Astrocyte of the spinal cord (primary cell): Measurements from ENCODE around the gene PIGU.
"Not testable (repeated sequence)": the region's sequence is repeated elsewhere in the genome, so short reads cannot be mapped to it uniquely, and the experiment has no call there.

Experiments used
- DNase-seq: peaks from one replicate; pipeline ENCODE4 v3.0.0; 2011; ENCODE audit warnings: low read depth, low spot score
- H3K4me3 ChIP-seq: 2 replicates; pipeline ENCODE4 v1.5.1; 2011; ENCODE audit warnings: low read depth, mild to moderate bottlenecking, low read length, moderate library complexity
- CTCF ChIP-seq: IDR thresholded peaks from 2 replicates; pipeline ENCODE4 v1.5.1; 2012; ENCODE audit warnings: low read depth, mild to moderate bottlenecking, low read length, inconsistent platforms
- in situ Hi-C: cut with HindIII; loops from 2 replicates; pipeline ENCODE4 v1.10.0; 2017; ENCODE audit warnings: low sequenced_read_pairs

PIGU gene

GRCh38 chr20:34715384-34715783 lies 38.5 kb upstream of the PIGU start:
- no peak overlapping the region for H3K4me3 ChIP-seq
- in situ Hi-C loops: no loop called here
- no peak for TF ChIP-seq CTCF
- no peak for DNase-seq

GRCh38 chr20:34713944-34714515 lies 37.1 kb upstream of the PIGU start:
- in situ Hi-C loops, DNase-seq, H3K4me3 ChIP-seq: not testable (repeated sequence)

- no peak for TF ChIP-seq CTCF
- in situ Hi-C loops: no loop called here
- no peak overlapping the region for H3K4me3 ChIP-seq
- DNase-seq: peak; percentile 97
These were observed 36.5 kb upstream of the PIGU start for GRCh38 chr20:34713194-34713943.

GRCh38 chr20:34712525-34713192 lies 35.8 kb upstream of the PIGU start:
- TF ChIP-seq CTCF: no peak
- no peak for DNase-seq
- in situ Hi-C loops: no loop called here

GRCh38 chr20:34711813-34712430 lies 35.0 kb upstream of the PIGU start:
- TF ChIP-seq CTCF: no peak
- no peak for DNase-seq
- in situ Hi-C loops: no loop called here
- no peak overlapping the region for H3K4me3 ChIP-seq

More at GRCh38 chr20:34712525-34713192, 35.8 kb upstream of the PIGU start:
- no peak overlapping the region for H3K4me3 ChIP-seq

- DNase-seq: no peak
- in situ Hi-C loops: no loop called here
- no peak overlapping the region for H3K4me3 ChIP-seq
- no peak for TF ChIP-seq CTCF
These were observed 34.1 kb upstream of the PIGU start for GRCh38 chr20:34710861-34711574.
